Stimulated activated CD4-positive, alpha-beta T cell treated with anti-CD3 and anti-CD28 coated beads, Interleukin-12 subunit alpha, Interleukin-12 subunit beta, amount 100 ng/mL, for 48 hours (primary cell): ENCODE results near the gene NGB.
"Not testable (repeated sequence)": the region's sequence is repeated elsewhere in the genome, so short reads cannot be mapped to it uniquely, and the experiment has no call there.

Source experiments
- DNase-seq, 3 donors: peaks; one replicate each; pipeline ENCODE4 v3.0.0-alpha.2; 2020; ENCODE audit warnings: low read depth in 2 of 3, low spot score in 1 of 3

The NGB gene

GRCh38 chr14:77296906-77297305, 25.9 kb upstream of the NGB start:
- DNase-seq, result no peak

GRCh38 chr14:77296155-77296554, 25.1 kb upstream of the NGB start:
- DNase-seq, result no peak

GRCh38 chr14:77290705-77291104, 19.7 kb upstream of the NGB start:
- no peak for DNase-seq

- DNase-seq, result no peak
These were observed 15.6 kb upstream of the NGB start for GRCh38 chr14:77286576-77286975.

GRCh38 chr14:77284466-77284865, 13.5 kb upstream of the NGB start:
- DNase-seq, result no peak

GRCh38 chr14:77284066-77284465, 13.1 kb upstream of the NGB start:
- DNase-seq, result no peak

GRCh38 chr14:77281852-77282410, 10.9 kb upstream of the NGB start:
- no peak for DNase-seq

GRCh38 chr14:77280921-77281320, 9.9 kb upstream of the NGB start:
- not testable (repeated sequence) for DNase-seq

GRCh38 chr14:77279719-77280118, 8.7 kb upstream of the NGB start:
- no peak for DNase-seq

- no peak for DNase-seq
These were observed 7.6 kb upstream of the NGB start for GRCh38 chr14:77278461-77279230.

- DNase-seq, result no peak
These were observed 6.0 kb upstream of the NGB start for GRCh38 chr14:77276959-77277358.

GRCh38 chr14:77276295-77276935, 5.4 kb upstream of the NGB start:
- no peak for DNase-seq

- DNase-seq, result no peak
These were observed 4.6 kb upstream of the NGB start for GRCh38 chr14:77275601-77276017.

- DNase-seq, result no peak
These were observed 4.1 kb upstream of the NGB start for GRCh38 chr14:77275041-77275580.

- DNase-seq, result no peak
These were observed 2.8 kb upstream of the NGB start for GRCh38 chr14:77273796-77274195.

GRCh38 chr14:77272261-77272660, 1.3 kb upstream of the NGB start:
- no peak for DNase-seq

GRCh38 chr14:77270361-77271112, 469 bp downstream of the NGB start:
- no peak for DNase-seq

- DNase-seq, result no peak
These were observed 1.9 kb downstream of the NGB start for GRCh38 chr14:77268989-77269600.

- no peak for DNase-seq
These were observed 2.9 kb downstream of the NGB start for GRCh38 chr14:77267937-77268699.

GRCh38 chr14:77266336-77266735, 4.7 kb downstream of the NGB start:
- no peak for DNase-seq
